GM12864 (cell line): ENCODE data around the gene RC3H1.
A peak's percentile ranks its signal among the peaks of the same experiment; 100 is the strongest.

ENCODE experiments used
- DNase-seq: peaks from one replicate; pipeline ENCODE4 v3.0.0-alpha.2; 2011; ENCODE audit warnings: low read depth
- H3K4me3 ChIP-seq: 2 replicates; pipeline ENCODE4 v1.5.1; 2011; ENCODE audit warnings: mild to moderate bottlenecking, low read depth, low read length, control low read depth
- CTCF ChIP-seq: IDR thresholded peaks from 2 replicates; pipeline ENCODE4 v1.5.1; 2011; ENCODE audit warnings: low read depth, mild to moderate bottlenecking, moderate library complexity, low read length, control low read depth, inconsistent platforms; ENCODE audit errors: missing control alignments

RC3H1 gene

GRCh38 chr1:174008269-174008668, 13.9 kb downstream of the RC3H1 start:
- TF ChIP-seq CTCF = no peak
- H3K4me3 ChIP-seq = no peak overlapping the region
- no peak for DNase-seq

GRCh38 chr1:174007851-174008250, 14.3 kb downstream of the RC3H1 start:
- no peak for DNase-seq
- no peak overlapping the region for H3K4me3 ChIP-seq
- no peak for TF ChIP-seq CTCF

GRCh38 chr1:174005032-174005431, 17.1 kb downstream of the RC3H1 start:
- DNase-seq = peak; percentile 60
- TF ChIP-seq CTCF = no peak
- no peak overlapping the region for H3K4me3 ChIP-seq

- no peak for DNase-seq
- H3K4me3 ChIP-seq = no peak overlapping the region
- TF ChIP-seq CTCF = no peak
Observed at GRCh38 chr1:174003867-174004266, 18.3 kb downstream of the RC3H1 start.

- no peak for TF ChIP-seq CTCF
- DNase-seq = no peak
- no peak overlapping the region for H3K4me3 ChIP-seq
Observed at GRCh38 chr1:174001573-174001972, 20.6 kb downstream of the RC3H1 start.

GRCh38 chr1:174000371-174000770, 21.8 kb downstream of the RC3H1 start:
- H3K4me3 ChIP-seq = no peak overlapping the region
- no peak for DNase-seq
- TF ChIP-seq CTCF = no peak

GRCh38 chr1:173997791-173998190, 24.4 kb downstream of the RC3H1 start:
- no peak overlapping the region for H3K4me3 ChIP-seq
- no peak for TF ChIP-seq CTCF
- DNase-seq = no peak
